ENCODE results near the gene SAMD11. TPM values are rescaled to one million over a fixed set of nuclear protein-coding genes. Genes with fewer than 3 reads are reported as not detected.

Gene SAMD11
- total and polyA plus RNA-seq, 2 of the 13 experiments (the other 11 are each of a cell fraction or from before 2014, with no cell fraction given): 0.11 TPM; not detected in 1

GRCh38 chr1:942411-942821 lies 18.7 kb downstream of the SAMD11 start (continued):
- TF ChIP-seq, protein P1, sequence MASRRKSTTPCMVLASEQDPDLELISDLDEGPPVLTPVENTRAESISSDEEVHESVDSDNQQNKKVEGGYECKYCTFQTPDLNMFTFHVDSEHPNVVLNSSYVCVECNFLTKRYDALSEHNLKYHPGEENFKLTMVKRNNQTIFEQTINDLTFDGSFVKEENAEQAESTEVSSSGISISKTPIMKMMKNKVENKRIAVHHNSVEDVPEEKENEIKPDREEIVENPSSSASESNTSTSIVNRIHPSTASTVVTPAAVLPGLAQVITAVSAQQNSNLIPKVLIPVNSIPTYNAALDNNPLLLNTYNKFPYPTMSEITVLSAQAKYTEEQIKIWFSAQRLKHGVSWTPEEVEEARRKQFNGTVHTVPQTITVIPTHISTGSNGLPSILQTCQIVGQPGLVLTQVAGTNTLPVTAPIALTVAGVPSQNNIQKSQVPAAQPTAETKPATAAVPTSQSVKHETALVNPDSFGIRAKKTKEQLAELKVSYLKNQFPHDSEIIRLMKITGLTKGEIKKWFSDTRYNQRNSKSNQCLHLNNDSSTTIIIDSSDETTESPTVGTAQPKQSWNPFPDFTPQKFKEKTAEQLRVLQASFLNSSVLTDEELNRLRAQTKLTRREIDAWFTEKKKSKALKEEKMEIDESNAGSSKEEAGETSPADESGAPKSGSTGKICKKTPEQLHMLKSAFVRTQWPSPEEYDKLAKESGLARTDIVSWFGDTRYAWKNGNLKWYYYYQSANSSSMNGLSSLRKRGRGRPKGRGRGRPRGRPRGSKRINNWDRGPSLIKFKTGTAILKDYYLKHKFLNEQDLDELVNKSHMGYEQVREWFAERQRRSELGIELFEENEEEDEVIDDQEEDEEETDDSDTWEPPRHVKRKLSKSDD (CRISPR knock-in tag; IDR thresholded peaks at IDR 0.05; ENCODE audit: low read depth): peak; percentile 21; the same call in 1 of the 2 replicates
- no peak for TF ChIP-seq ZNF510 (CRISPR knock-in tag; IDR thresholded peaks at IDR 0.05; ENCODE audit: low read depth)

DNA sequence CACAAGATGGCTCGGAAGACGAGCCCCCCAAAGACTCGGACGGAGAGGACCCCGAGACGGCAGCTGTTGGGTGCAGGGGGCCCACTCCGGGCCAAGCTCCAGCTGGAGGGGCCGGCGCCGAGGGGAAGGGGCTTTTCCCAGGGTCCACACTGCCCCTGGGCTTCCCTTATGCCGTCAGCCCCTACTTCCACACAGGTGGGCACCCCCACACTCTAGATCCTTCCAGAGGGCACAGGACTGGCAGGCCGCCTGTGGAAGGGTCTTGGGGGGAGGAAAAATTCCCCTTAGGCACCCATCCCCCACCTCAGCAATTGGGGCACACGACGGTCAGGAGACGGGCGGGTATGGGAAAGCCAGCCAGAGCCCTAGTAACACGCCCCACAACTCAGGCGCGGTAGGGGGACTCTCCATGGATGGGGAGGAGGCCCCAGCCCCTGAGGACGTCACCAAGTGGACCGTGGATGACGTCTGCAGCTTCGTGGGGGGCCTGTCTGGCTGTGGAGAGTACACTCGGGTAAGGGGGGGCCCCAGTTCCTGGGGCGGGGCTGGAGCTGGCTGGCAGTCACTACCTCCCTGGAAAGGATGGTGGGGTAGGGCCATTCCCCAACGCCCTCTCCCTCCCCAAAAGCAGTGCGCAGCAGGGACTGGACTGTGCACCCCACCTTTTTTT lies 19.3 kb downstream of the SAMD11 start:
- CTCF ChIA-PET (ENCODE audit: low intra/inter-chr PET ratio, low total read pairs): no interaction called here
- intact Hi-C loops (cut with micrococcal nuclease; ENCODE audit: unreplicated experiment): no loop called here
- no peak for ATAC-seq
- Histone ChIP-seq H4K20me1 (ENCODE audit: insufficient read depth, low read length) (0 out of 2 replicates have a peak, but pooled peaks cover 5% of the 10 kb centered on the region), H3K27ac (ENCODE audit: extremely low read length, insufficient read depth, low read length) (no peak overlapping the region), H3K4me3 (replicated peaks in 1 of 3; ENCODE audit: insufficient read depth in 1 of 3, low read depth in 2 of 3, low read length in 3 of 3) (no peak overlapping the region), H3K4me2 (ENCODE audit: low read depth, low read length) (no peak overlapping the region), H3K36me3 (replicated peaks in 1 of 2; ENCODE audit: control insufficient read depth in 1 of 2, insufficient read depth in 2 of 2, low read length in 2 of 2) (peaks cover 11 to 23% of the 10 kb centered on the region in 2 experiments; a peak in 4 of 5 replicates), H3K4me1 (ENCODE audit: insufficient read depth, low read length) (peaks cover 32% of the 10 kb centered on the region), H3K9me3 (ENCODE audit: low read length) (no peaks in the 10 kb centered on the region), H2AFZ (ENCODE audit: low read length) (no peak overlapping the region), H3K27me3 (ENCODE audit: control insufficient read depth in 1 of 2, insufficient read depth in 2 of 2, low read length in 2 of 2) (peaks cover 14 to 31% of the 10 kb centered on the region in 2 experiments), H3K9ac (ENCODE audit: insufficient read depth, low read depth, low read length) (no peak overlapping the region), H3K79me2 (ENCODE audit: insufficient read depth, low read length) (no peaks in the 10 kb centered on the region)
- in situ Hi-C loops (cut with HindIII; ENCODE audit: extremely low pct_ligation_motif_present, low pct_unique_long_range_greater_than_20kb): no loop called here
- no TSS peak for BruUV-seq (replicated peaks)
- WGBS (ENCODE audit: low lambda C conversion rate): 97% methylated on average over 10 of the region's 27 CpGs
- POLR2A ChIA-PET: interaction anchor here (0.6 kb wide), 1 partner anchor 16 kb away, joined by 4 read pairs; the partner anchor contains the start of gene NOC2L
- DNase-seq (ENCODE audit: low spot score): no peak
- no peak for FAIRE-seq
- no peak for TF ChIP-seq ZNF619 (CRISPR knock-in tag; IDR thresholded peaks at IDR 0.05)
- TF ChIP-seq ZMYM2 (CRISPR knock-in tag; IDR thresholded peaks at IDR 0.05): no peak
- TF ChIP-seq, protein P2, sequence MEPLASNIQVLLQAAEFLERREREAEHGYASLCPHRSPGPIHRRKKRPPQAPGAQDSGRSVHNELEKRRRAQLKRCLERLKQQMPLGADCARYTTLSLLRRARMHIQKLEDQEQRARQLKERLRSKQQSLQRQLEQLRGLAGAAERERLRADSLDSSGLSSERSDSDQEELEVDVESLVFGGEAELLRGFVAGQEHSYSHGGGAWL (CRISPR knock-in tag; IDR thresholded peaks at IDR 0.05): no peak
- peak; percentile 84 for TF ChIP-seq AGO2 (optimal IDR thresholded peaks at IDR 0.05; ENCODE audit: low read depth, low read length)
- no peak for TF ChIP-seq ZNF572 (CRISPR knock-in tag; IDR thresholded peaks at IDR 0.05)
- no peak for TF ChIP-seq ZNF841 (CRISPR knock-in tag; IDR thresholded peaks at IDR 0.05; ENCODE audit: borderline replicate concordance)
- TF ChIP-seq RBM22 (optimal IDR thresholded peaks at IDR 0.05; ENCODE audit: low read length): peak; percentile 88
- no peak for TF ChIP-seq ETV5 (CRISPR knock-in tag; IDR thresholded peaks at IDR 0.05; ENCODE audit: borderline replicate concordance)
- no peak for TF ChIP-seq ZFP82 (CRISPR knock-in tag; IDR thresholded peaks at IDR 0.05; ENCODE audit: borderline replicate concordance)
- no peak for TF ChIP-seq NONO (IDR thresholded peaks at IDR 0.05)
- TF ChIP-seq NONO (CRISPR knock-in tag; conservative IDR thresholded peaks at IDR 0.05): 0 out of 2 replicates have a peak, but pooled peaks have one; percentile 39
- no peak for TF ChIP-seq ATF3 (CRISPR knock-in tag; IDR thresholded peaks at IDR 0.05)
- TF ChIP-seq ARID4A (CRISPR knock-in tag; IDR thresholded peaks at IDR 0.05; ENCODE audit: borderline replicate concordance): no peak

Measured in HepG2 (cell line).